Cardiac muscle cell (in vitro differentiated cells and primary cell): ENCODE measurements around the gene HENMT1. TPM values are rescaled to one million over a fixed set of nuclear protein-coding genes. Genes with fewer than 3 reads are reported as not detected.
"Not testable (repeated sequence)": the region's sequence is repeated elsewhere in the genome, so short reads cannot be mapped to it uniquely, and the experiment has no call there.

Experiments
- DNase-seq, 2 donors: peaks; one replicate each; pipeline versions ENCODE4 v3.0.0 to v3.0.0-alpha.2; 2010 to 2017; ENCODE audit warnings: low read depth in 1 of 2, low spot score in 1 of 2
- H3K27ac ChIP-seq: fragments of 200-600 bp; sonication (generic); 2 replicates; pipeline ENCODE4 v1.5.1; 2016
- H3K27me3 ChIP-seq: fragments of 200-600 bp; sonication (generic); 2 replicates; pipeline ENCODE4 v1.6.0; 2016; ENCODE audit warnings: control low read depth
- H3K36me3 ChIP-seq: fragments of 200-600 bp; sonication (generic); 2 replicates; pipeline ENCODE4 v1.5.1; 2016; ENCODE audit warnings: control low read depth
- H3K4me1 ChIP-seq: fragments of 200-600 bp; sonication (generic); 2 replicates; pipeline ENCODE4 v1.8.1; 2017; ENCODE audit warnings: low read depth, mild to moderate bottlenecking, mixed run types
- H3K4me3 ChIP-seq: fragments of 200-600 bp; sonication (generic); 2 replicates; pipeline ENCODE4 v1.5.1; 2016; ENCODE audit warnings: mild to moderate bottlenecking
- H3K9me3 ChIP-seq: fragments of 200-600 bp; sonication (generic); 2 replicates; pipeline ENCODE4 v1.5.1; 2017; ENCODE audit warnings: low read depth, mild to moderate bottlenecking, control low read depth
- polyA plus RNA-seq: library from polyadenylated mRNA; unstranded; fragments of >200 nt; fragmentation: Nextera tagmentation; extraction: Ambion mirVana; gene quantifications from 2 replicates; pipeline ENCODE4 v1.2.1, GENCODE V29; 2016
- total RNA-seq: library from RNA; depleted of rRNA; stranded (reverse); fragments of >200 nt; gene quantifications from 2 replicates; pipeline ENCODE4 v1.2.3, GENCODE V29; 2016
- TF ChIP-seq, protein P1 (sequence below): IDR thresholded peaks from 2 replicates; pipeline ENCODE4 v1.5.1; 2012; ENCODE audit warnings: low read depth, mild to moderate bottlenecking, low read length

HENMT1 gene
- total and polyA plus RNA-seq, 2 experiments from 2014 or later, result 1.1 to 1.9 TPM

DNA sequence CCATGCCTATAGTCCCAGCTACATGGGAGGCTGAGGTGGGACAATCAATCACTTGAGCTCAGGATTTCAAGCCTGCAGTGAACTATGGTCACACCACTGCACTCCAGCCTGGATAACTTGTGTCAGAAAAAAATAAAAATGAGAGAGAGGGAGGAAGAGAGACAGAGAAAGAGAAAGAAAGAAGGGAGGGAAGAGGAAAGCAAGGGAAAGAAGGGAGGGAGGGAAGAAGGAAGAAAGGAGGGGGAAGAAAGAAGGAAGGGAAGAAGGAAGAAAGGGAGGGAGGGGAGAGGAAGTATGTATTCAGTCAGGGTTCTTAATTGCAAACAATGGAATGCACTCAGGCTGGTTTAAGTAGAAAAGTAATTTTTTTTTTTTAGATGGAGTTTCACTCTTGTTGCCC lies 7.9 kb upstream of the HENMT1 start:
- Histone ChIP-seq H3K4me3 (no peak overlapping the region), H3K27ac (no peak overlapping the region), H3K9me3 (no peaks in the 10 kb centered on the region), H3K36me3 (no peaks in the 10 kb centered on the region), H3K27me3 (no peaks in the 10 kb centered on the region), H3K4me1 (no peaks in the 10 kb centered on the region)
- TF ChIP-seq, protein P1, sequence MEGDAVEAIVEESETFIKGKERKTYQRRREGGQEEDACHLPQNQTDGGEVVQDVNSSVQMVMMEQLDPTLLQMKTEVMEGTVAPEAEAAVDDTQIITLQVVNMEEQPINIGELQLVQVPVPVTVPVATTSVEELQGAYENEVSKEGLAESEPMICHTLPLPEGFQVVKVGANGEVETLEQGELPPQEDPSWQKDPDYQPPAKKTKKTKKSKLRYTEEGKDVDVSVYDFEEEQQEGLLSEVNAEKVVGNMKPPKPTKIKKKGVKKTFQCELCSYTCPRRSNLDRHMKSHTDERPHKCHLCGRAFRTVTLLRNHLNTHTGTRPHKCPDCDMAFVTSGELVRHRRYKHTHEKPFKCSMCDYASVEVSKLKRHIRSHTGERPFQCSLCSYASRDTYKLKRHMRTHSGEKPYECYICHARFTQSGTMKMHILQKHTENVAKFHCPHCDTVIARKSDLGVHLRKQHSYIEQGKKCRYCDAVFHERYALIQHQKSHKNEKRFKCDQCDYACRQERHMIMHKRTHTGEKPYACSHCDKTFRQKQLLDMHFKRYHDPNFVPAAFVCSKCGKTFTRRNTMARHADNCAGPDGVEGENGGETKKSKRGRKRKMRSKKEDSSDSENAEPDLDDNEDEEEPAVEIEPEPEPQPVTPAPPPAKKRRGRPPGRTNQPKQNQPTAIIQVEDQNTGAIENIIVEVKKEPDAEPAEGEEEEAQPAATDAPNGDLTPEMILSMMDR, result no peak
- no peak for DNase-seq

DNA sequence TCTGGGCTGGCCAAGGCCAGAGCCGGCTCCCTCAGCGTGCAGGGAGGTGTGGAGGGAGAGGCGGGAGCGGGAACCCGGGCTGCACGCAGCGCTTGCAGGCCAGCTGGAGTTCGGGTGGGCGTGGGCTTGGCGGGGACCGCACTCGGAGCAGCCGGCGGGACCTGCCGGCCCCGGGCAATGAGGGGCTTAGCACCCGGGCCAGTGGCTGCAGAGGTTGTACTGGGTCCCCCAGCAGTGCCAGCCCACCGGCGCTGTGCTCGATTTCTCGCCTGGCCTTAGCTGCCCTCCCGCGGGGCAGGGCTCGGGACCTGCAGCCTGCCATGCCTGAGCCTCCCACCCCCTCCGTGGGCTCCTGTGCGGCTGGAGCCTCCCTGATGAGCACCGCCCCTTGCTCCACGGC lies 6.5 kb upstream of the HENMT1 start:
- H3K9me3 ChIP-seq, H3K27ac ChIP-seq, H3K4me3 ChIP-seq, H3K4me1 ChIP-seq, H3K36me3 ChIP-seq, DNase-seq, H3K27me3 ChIP-seq: not testable (repeated sequence)

DNA sequence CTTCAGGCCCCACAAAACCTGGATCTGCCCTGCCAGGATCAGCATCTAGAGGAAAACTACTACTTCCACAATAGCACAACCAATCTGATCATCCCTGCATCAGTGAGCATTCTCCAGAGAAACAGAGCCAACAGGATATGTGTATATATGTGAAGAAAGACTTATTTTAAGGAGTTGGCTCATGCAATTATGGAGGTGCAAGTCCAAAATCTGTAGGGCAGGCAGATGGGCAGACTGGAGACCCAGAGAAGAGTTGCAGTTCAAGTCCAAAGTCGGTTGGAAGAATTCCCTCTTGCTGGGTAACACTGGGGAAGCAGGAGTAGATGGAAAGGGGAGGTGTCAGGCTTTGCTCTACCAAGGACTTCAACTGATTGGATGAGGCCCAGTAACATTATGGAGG lies 4.9 kb upstream of the HENMT1 start:
- no peak overlapping the region for H3K27ac ChIP-seq
- no peaks in the 10 kb centered on the region for H3K9me3 ChIP-seq
- no peak overlapping the region for H3K4me3 ChIP-seq
- H3K36me3 ChIP-seq, result no peaks in the 10 kb centered on the region
- peaks cover 21% of the 10 kb centered on the region for H3K27me3 ChIP-seq
- no peaks in the 10 kb centered on the region for H3K4me1 ChIP-seq
- no peak for DNase-seq
- TF ChIP-seq, protein P1, result no peak

DNA sequence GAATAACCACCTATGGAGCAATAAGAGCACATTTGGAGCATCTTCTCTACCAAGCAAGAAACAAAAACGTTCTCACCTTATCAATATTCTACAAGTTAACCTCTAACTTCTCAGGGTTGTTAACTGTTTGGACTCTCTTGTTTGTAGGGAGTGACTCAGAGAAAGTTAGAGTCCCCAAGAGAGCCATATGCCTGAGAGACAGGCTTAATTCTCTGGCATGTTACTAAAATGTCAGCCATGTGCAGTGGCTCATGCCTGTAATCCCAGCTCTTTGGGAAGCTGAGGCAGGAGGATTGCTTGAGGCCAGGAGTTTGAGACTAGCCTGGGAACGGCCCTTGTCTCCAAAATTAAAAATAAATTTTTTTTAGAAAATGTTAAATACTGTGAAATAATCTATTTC lies 4.2 kb upstream of the HENMT1 start:
- peaks cover 25% of the 10 kb centered on the region for H3K27me3 ChIP-seq
- no peaks in the 10 kb centered on the region for H3K4me1 ChIP-seq
- H3K4me3 ChIP-seq, result no peak overlapping the region
- H3K27ac ChIP-seq, result no peak overlapping the region
- no peak for DNase-seq
- H3K36me3 ChIP-seq, result no peaks in the 10 kb centered on the region
- TF ChIP-seq, protein P1, result no peak
- no peaks in the 10 kb centered on the region for H3K9me3 ChIP-seq

GRCh38 chr1:108664481-108664880 lies 3.6 kb upstream of the HENMT1 start:
- Histone ChIP-seq H3K36me3 (no peaks in the 10 kb centered on the region), H3K9me3 (no peaks in the 10 kb centered on the region), H3K27me3 (peaks cover 25% of the 10 kb centered on the region), H3K4me3 (no peak overlapping the region), H3K27ac (no peak overlapping the region), H3K4me1 (no peaks in the 10 kb centered on the region)
- no peak for DNase-seq
- TF ChIP-seq, protein P1, result no peak

GRCh38 chr1:108663074-108663473 lies 2.2 kb upstream of the HENMT1 start:
- no peak overlapping the region for H3K4me3 ChIP-seq
- TF ChIP-seq, protein P1, result no peak
- DNase-seq, result peak in 1 of 2 donors; percentile 29
- no peaks in the 10 kb centered on the region for H3K4me1 ChIP-seq
- no peaks in the 10 kb centered on the region for H3K36me3 ChIP-seq
- peaks cover 25% of the 10 kb centered on the region for H3K27me3 ChIP-seq
- H3K9me3 ChIP-seq, result no peaks in the 10 kb centered on the region
- no peak overlapping the region for H3K27ac ChIP-seq
